Left lobe of liver (tissue), 2 donors: Measurements from ENCODE around the gene NDUFV2. TPM values are rescaled to one million over a fixed set of nuclear protein-coding genes. Genes with fewer than 3 reads are reported as not detected.
A peak's percentile ranks its signal among the peaks of the same experiment; 100 is the strongest.
"Not testable (repeated sequence)": the region's sequence is repeated elsewhere in the genome, so short reads cannot be mapped to it uniquely, and the experiment has no call there.

Experiments used
- ATAC-seq: fragments of 200-7000 bp; cut with Tn5 transposase; one replicate; pipeline ENCODE4 v1.9.1; 2020; ENCODE audit warnings: mild to moderate bottlenecking, moderate library complexity
- DNase-seq: peaks from one replicate; pipeline ENCODE4 v3.0.0-alpha.2; 2020; ENCODE audit warnings: low spot score
- total RNA-seq: library from RNA; stranded (reverse); gene quantifications from one replicate; pipeline ENCODE4 v1.2.1, GENCODE V29; 2021
- donor health status: DM: no; HTN: no; CAD: no; lungs with moderate emphysema.
- donor health status: DM: no; HTN: yes; CAD: no.

Gene NDUFV2
- total RNA-seq, 1 donor from 2014 or later, result 151 TPM

DNA sequence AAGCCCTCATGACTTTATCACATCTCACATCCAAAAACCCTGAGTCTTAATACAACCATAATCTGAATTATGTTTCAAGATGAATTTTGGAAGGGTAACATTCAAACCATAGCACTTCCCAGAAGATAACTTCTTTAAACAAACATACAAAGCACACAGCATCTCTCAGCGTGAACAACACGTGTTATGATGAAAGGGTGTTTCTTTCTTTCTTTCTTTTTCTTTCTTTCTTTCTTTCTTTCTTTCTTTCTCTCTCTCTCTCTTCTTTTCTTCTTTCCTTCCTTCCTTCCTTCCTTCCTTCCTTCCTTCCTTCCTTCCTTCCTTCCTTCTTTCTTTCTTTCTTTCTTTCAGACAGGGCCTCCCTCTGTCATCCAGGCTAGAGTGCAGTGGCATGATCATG lies 13.8 kb upstream of the NDUFV2 start:
- not testable (repeated sequence) for DNase-seq, ATAC-seq

- no peak for DNase-seq
- no peak for ATAC-seq
Measured at GRCh38 chr18:9090578-9090977, 11.9 kb upstream of the NDUFV2 start.

DNA sequence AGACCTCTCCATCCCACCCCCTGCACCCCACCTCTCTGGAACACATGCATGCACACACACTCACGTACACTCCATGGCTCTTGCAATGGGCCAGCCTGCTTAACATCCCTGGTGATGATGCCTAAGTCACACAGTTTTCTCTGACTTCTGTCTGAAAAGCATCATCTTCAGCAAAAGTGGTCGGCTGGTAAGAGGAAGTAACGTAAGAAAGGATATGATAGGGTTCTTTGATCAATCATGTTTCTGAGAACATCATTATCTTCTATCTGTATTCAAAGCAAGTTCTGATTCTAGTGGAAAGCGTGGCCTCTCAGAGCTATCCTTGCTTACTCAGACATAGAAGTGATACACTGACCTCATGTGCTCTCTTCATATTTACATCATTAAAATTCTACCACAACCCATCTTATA lies 11.4 kb upstream of the NDUFV2 start:
- ATAC-seq (no peak), DNase-seq (no peak)

DNA sequence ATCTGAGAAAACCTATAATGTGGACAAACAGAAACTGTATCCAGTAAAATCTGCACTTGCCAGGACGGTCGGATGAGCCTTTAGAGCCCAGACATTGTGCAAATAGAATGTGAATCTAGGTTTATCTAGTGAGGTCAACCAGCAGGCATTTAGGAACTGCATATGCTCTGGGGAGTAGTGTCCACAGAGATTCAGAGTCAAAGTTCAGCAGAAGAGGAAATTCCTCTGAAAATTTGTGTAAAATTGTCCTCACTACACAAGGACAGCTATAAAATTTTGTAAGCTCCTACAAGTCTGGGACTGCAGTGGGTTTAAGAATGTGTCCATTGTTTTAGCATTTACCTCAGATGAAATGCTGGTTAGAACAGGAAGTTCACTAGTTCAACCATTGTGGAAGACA lies 9.8 kb upstream of the NDUFV2 start:
- ATAC-seq, result peak; percentile 98
- DNase-seq, result peak; percentile 63

DNA sequence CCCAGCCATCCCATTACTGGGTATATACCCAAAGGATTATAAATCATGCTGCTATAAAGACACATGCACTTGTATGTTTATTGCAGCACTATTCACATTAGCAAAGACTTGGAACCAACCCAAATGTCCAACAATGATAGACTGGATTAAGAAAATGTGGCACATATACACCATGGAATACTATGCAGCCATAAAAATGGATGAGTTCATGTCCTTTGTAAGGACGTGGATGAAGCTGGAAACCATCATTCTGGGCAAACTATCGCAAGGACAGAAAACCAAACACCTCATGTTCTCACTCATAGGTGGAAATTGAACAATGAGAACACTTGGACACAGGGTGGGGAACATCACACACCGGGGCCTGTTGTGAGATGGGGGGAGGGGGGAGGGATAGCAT lies 9.4 kb upstream of the NDUFV2 start:
- not testable (repeated sequence) for DNase-seq, ATAC-seq

- no peak for DNase-seq
- peak; percentile 52 for ATAC-seq
Measured at GRCh38 chr18:9094307-9095226, 7.9 kb upstream of the NDUFV2 start.

- DNase-seq (no peak), ATAC-seq (no peak)
Measured at GRCh38 chr18:9095297-9096006, 7.0 kb upstream of the NDUFV2 start.

GRCh38 chr18:9096007-9096371 lies 6.5 kb upstream of the NDUFV2 start:
- DNase-seq (no peak), ATAC-seq (no peak)

DNA sequence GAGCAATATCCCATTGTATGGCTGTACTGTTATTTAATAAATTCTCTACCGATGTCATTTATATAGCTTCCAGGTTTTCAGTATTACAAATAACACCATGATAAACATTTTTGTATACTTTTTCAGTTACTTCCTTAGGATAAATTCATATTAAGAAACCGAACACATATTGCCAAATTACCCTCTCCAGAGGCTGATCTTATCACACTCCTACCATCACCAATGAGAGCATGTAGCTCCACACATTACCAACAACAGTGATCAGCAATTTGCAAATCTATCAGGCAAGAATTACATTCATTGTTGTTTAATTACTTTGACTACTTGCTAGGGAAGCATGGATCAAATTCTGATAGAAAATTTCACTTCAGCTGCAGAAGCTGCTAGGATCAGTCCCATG lies 5.8 kb upstream of the NDUFV2 start:
- DNase-seq (no peak), ATAC-seq (no peak)

DNA sequence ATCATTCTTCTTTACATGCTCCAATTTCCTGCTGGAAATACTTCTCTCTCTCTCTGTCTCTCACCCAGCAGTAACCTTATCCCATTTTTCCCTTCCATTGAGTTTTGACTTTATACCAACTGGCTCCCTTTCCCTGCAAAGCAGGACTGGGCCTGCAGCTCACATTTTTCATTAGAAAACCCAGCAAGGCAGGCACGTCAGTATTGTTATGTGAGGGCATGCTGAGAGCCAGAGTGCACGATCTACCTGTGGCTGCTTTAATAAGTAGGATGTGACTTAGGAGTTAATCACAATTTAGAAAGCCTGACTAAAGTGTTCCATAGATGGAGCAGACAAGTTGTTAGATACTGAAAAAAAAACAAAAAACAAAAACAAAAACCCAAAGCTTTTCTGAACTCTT lies 5.2 kb upstream of the NDUFV2 start:
- DNase-seq (no peak), ATAC-seq (no peak)

- ATAC-seq (no peak), DNase-seq (no peak)
Measured at GRCh38 chr18:9100796-9101195, 1.7 kb upstream of the NDUFV2 start.

DNA sequence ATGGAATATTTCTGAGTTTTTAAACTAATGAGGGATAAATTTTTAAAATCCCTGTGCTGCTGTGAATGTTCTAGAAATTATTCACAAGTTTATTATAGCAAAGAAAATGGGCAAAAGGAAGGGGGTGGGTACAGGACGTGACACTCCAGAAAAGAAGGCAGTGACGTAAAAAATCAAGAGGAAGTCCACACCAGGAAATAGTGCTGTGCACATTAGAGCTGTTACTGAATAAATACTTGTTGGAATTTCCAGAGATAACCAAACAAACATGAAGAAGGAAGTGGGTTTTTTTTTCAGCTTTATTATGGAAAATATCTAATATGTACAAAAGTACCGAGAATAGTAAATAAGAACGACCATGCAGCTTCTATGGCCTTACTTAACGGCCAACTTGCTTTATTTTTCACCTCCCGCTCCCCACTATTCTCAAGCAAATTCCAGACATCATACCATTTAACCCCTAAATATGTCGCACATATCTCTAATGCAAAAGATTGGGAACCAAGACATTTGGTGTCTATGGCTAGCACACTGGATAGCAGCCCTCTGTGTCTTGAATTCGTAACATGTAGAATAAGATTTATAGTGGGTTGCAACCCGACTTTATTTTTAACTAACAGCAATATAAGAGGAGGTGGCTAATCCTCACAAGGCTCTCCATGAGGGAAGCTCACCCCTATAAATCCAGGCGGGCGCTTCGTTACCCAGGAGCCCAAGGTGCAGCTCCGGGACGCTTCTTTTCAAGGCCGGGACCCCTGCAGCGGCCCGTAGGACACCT lies 580 bp upstream of the NDUFV2 start:
- no peak for DNase-seq
- ATAC-seq, result no peak

DNA sequence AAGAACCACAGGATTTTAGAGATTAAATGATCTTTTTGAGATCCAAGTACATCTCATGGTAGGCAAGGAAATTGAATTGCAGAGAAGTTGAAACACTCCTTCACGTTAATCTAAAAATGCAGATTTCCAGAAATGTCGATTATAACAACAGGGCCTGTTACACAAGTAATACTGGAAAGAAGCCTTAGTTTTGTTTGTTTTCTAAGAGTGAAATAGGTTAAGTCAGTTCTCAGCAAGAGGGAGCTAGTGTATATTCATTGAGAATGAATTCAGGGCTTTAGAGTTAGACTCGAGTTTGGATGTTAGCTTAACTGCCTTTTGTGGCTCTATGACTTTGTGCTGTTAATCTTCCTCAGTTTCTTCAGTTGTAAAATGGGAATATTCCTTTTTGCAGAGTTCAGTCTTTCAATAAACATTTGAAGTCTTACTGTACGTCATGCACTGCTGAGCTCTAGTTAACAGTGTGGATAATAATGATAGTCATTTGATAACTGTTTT lies 926 bp downstream of the NDUFV2 start:
- DNase-seq (no peak), ATAC-seq (peak; percentile 42)

GRCh38 chr18:9104244-9104901 lies 1.9 kb downstream of the NDUFV2 start:
- ATAC-seq, result no peak

DNA sequence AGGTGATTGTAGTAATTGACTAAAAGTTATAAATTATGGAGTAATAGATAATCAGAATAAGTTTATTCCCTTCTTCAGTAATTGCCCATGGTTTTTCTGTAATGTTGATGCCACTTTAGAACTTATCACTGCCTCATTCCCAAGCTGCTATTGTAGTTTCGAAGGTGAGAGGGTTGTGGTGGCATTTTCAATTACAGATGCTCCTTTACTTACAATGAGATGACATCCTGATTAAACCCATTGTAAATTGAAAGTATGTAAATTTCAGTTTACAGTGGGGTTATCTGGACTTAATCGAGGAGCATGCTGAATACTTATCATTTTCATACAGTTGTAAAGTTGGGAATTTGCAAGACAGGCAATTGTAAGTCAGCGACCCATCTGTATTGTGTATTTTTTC lies 2.9 kb downstream of the NDUFV2 start:
- ATAC-seq, result no peak
- DNase-seq, result no peak

More at GRCh38 chr18:9104244-9104901, 1.9 kb downstream of the NDUFV2 start:
- no peak for DNase-seq

GRCh38 chr18:9106094-9106493 lies 3.6 kb downstream of the NDUFV2 start:
- ATAC-seq, result no peak

GRCh38 chr18:9106800-9107584 lies 4.5 kb downstream of the NDUFV2 start:
- DNase-seq, result no peak

More at GRCh38 chr18:9106094-9106493, 3.6 kb downstream of the NDUFV2 start:
- no peak for DNase-seq

GRCh38 chr18:9108911-9109310 lies 6.4 kb downstream of the NDUFV2 start:
- ATAC-seq, result no peak
- DNase-seq, result no peak

More at GRCh38 chr18:9106800-9107584, 4.5 kb downstream of the NDUFV2 start:
- ATAC-seq, result no peak

- DNase-seq (no peak), ATAC-seq (peak; percentile 32)
Measured at GRCh38 chr18:9109523-9109922, 7.0 kb downstream of the NDUFV2 start.
